Stimulated activated naive CD8-positive, alpha-beta T cell treated with anti-CD3 and anti-CD28 coated beads, Interleukin-15, Interleukin-2, amounts not matched to agents 100 U/mL and 50 U/mL, for 24 hours (primary cell): Measurements from ENCODE around the gene SRC.
A peak's percentile ranks its signal among the peaks of the same experiment; 100 is the strongest.
"Not testable (repeated sequence)": the region's sequence is repeated elsewhere in the genome, so short reads cannot be mapped to it uniquely, and the experiment has no call there.

ENCODE experiments used
- ATAC-seq: fragments of 150-1000 bp; cut with Tn5 transposase; one replicate; pipeline ENCODE4 v1.10.0; 2021
- DNase-seq: peaks from one replicate; pipeline ENCODE4 v3.0.0; 2021

Gene SRC

DNA sequence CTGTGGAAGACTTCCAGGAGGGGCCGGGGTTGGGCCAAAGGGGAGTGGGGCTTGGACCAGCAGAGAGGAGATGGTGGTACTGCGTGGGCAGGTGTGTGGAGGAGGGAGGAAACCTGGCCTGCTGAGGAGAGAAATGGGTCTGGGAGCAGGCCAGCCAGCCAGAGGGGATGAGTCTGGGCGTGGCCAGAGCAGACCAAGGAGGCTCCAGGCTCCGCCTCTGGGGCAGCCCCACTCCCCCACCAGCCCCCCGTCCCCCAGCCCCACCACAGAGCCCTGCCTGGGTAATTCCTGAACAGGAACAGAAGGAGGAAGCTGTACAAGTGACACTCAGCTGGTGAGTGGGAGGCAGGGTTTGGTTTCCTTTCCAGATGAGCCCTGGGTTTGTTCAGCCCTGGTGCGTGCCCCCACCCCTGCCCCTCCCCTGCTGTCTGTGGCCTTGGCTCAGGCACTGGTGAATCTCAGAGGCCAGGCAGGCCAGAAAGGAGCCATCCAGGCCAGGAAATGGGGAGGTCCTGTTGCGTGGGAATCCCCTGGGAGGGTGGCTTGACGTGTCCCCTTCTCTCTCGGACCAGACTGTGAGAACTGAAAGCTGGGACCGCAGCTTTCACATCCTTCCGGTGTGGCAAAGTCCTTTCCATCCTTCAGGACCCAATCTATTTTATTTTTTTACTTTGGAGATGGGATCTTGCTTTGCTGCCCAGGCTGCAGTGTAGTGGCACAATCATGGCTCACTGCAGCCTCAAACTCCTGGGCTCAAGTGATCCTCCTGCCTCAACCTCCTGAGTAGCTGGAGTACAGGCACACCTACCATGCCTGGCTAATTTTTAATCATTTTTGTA lies 9.4 kb upstream of the SRC start:
- peak; percentile 69 for DNase-seq
- ATAC-seq = peak; percentile 82

DNA sequence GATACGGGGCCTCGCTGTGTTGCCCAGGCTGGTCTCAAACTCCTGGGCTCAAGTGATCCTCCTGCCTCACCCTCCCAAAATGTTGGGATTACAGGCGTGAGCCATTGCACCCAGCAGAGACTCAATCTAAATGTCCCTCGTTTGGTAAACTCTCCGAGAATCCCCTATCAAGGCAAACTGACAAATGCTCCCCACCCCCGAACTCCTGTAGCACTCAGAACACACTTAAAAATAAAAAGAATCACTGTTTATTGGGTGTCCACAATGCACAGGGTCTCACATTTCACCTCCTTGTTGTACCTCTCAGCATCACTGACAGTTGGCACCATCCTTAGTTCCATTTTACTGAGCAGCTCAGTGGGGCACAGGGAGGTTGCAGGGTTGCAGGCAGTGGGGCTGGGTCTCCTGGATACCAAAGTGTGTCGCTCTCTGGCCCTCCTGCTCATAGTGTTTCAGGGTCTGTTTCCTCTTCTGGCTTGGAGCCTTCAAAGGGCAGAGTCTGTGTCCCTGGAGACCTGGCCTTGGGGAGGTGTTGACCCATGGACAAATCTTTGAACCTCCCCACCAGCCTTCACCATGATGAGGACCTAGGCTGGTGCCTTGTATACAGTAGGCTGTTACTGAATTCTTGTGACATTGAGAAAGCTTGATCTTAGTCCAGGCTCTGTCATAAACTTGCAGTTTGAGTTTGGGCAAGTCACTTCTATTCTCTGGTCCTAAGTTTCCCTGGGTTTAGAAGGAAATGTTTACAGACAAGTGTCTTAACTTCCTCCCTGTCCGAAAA lies 8.5 kb upstream of the SRC start:
- ATAC-seq (no peak), DNase-seq (no peak)

DNA sequence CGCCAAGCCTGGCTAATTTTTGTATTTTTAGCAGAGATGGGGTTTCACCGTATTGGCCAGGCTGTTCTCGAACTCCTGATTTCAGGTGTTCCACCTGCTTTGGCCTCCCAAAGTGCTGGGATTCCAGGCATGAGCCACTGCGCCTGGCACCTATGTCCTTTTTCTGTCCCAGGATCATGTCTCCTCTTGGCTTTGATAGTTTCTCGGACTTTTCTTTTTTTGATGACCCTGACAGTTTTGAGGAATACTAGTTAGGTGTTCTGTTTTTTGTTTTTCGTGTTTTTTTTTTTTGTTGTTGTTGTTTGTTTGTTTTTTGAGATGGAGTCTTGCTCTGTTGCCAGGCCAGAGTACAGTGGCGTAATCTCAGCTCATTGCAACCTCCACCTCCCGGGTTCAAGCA lies 7.6 kb upstream of the SRC start:
- ATAC-seq, DNase-seq: not testable (repeated sequence)

DNA sequence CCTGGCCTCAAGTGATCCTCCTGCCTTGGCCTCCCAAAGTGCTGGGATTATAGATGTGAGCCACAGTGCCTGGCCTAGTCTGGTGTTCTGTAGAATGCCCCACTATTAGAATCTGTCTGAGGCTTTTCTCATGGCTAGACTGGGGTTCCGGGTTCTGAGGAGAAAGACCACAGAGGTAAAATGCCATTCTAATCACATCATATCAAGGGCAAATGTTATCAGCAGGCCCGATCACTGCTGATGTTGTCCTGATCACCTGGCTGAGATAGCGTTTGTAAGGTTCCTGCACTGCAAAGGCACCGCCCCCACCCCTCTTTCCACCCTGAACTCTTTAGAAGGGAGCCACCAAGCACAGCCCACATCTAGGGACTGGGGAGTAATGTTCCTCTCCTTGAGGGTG lies 6.7 kb upstream of the SRC start:
- ATAC-seq (no peak), DNase-seq (no peak)

DNA sequence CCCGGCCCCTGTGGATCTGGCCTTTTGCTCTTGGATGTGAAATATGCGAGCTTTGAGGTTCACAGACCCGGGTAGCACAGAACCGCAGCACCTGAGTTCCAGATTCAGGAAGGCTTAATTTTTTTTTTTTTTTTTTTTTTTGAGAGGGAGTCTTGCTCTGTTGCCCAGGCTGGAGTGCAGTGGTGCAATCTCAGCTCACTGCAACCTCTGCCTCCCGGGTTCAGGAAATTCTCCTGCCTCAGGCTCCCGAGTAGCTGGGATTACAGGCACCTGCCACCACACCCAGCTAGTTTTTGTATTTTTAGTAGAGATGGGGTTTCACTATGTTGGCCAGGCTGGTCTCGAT lies 6.2 kb upstream of the SRC start:
- DNase-seq, ATAC-seq: not testable (repeated sequence)

DNA sequence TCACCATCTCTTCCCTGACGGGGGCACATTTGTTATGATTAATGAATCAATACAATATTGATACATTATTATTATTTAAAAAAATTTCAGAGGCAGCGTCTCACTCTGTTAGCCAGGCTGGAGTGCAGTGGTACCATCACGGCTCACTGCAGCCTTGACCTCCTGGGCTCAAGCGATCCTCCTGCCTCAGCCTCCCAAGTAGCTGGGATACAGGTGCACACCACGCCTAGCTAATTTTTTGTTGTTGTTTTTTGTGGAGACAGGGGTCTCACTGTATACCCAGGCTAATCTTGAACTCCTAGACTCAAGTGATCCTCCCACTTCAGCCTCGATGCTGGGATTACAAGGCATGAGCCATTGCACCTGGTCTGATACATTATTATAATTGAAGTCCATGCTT lies 4.9 kb upstream of the SRC start:
- no peak for DNase-seq

DNA sequence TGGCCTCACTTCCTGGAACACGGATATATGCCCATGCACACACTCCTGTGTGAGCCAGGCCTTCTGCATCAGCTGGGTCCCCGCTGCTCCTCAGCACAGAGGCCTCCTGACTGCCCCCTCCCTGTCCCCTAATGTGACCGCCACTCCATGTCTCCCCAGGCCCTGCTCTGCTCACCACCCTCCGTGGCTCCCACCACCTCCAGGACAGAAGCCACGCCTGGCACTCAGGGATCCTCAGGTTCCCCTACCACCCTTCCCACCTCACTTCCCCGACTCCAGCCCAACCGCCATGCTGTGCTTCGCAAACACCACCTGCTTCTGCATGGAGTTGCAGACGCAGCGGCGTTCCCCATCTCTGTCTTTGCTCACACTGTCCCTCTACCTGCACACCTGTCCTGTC lies 4.3 kb upstream of the SRC start:
- no peak for ATAC-seq
- DNase-seq = no peak

More for the DNA sequence above, 4.9 kb upstream of the SRC start:
- ATAC-seq = no peak

DNA sequence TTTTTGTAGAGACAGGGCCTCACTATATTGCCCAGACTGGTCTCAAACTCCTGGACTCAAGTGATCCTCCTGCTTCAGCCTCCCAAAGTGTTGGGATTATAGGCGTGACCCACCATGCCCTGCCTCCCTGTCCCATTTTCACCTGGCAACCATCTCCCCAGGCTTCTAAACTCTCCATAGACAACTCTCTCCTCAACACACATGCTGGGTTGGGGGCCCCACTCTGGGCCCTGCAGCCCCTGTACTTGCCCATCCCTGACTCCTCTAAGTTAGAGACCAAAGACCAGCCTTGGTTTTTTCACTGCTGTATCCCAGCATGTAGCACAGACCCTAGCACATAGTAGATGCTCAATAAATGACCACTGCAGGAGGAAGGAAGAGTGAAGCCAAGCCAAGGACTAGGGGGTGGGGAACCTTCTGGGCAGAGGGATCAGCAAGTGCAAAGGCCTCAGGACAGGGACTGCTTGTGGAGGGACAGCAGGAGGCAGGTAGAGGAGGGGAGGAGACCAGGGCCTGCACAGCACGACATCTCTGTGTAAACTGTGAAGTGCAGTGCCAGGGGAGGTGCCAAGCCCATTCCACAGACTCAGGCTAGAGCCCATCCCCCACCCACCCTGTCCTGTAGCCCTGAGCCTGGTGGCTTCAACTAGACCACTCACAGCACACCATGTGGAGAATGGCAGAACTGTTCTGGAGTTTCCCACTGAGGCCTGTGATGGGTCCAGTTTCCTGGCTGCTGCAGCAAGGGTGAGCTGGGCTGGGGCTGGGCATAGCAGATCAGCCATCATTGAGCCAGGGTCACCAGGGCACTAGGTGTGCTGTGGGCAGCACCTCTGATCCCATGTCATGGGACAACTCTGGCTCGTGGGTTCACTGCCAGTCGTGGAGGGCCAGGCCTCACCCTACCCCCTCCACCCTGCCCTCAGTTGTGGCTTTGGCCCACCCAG lies 3.4 kb upstream of the SRC start:
- ATAC-seq = no peak

DNA sequence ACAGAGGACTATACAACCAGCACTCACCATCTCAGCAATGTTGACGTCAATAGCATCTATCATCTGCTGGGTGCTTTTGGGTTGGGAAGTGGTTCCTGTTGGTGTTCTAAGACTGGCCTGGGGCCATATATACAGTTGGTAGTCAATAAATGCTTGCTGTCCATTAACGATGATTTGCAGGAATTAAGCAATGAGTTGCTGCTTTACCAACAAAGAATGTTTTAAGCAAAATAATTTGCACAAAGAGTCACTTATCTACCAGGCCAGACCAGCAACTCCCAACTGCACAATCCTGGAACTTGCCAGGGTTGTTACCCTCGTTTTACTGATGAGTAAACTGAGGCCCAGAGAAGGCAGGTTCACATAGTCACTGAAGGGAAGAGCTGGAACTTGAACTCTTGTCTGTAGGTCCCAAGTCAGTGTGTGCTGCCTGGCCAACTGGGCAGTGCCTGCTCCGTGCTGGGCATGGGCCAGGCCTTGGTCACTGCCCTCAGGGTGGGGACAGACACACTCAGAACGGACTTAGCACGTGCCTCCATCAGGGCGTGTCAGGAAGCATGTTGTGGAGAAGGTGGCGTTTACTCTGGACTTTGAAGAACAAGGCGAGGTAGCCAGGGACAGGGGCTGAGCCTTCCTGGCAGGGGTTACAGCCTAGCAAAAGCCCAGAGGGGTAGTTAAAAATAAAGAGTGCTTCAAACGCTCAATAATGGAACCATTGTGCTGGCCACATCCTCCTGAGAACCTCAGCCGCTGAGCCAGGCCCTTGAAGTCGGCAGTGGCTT lies 2.5 kb upstream of the SRC start:
- no peak for ATAC-seq
- no peak for DNase-seq

More for the DNA sequence above, 3.4 kb upstream of the SRC start:
- DNase-seq = no peak

DNA sequence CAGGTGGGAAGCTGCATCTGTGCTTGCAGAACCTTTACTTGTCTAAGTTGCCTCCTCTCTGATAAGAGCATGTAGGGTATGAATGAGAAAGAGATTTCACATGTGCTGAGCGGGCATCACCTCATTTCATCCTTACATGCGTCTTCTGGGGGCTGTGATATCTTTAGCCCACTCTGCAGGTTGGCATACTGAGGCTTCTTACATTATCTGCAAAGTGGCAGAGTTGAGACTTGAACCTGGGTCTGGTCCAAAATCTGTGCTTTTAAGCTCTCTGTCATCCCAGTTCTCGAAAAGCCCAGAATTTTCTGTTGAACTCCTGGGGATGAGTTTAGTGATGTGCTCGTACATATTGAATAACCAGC lies 2.0 kb upstream of the SRC start:
- ATAC-seq (no peak), DNase-seq (no peak)

DNA sequence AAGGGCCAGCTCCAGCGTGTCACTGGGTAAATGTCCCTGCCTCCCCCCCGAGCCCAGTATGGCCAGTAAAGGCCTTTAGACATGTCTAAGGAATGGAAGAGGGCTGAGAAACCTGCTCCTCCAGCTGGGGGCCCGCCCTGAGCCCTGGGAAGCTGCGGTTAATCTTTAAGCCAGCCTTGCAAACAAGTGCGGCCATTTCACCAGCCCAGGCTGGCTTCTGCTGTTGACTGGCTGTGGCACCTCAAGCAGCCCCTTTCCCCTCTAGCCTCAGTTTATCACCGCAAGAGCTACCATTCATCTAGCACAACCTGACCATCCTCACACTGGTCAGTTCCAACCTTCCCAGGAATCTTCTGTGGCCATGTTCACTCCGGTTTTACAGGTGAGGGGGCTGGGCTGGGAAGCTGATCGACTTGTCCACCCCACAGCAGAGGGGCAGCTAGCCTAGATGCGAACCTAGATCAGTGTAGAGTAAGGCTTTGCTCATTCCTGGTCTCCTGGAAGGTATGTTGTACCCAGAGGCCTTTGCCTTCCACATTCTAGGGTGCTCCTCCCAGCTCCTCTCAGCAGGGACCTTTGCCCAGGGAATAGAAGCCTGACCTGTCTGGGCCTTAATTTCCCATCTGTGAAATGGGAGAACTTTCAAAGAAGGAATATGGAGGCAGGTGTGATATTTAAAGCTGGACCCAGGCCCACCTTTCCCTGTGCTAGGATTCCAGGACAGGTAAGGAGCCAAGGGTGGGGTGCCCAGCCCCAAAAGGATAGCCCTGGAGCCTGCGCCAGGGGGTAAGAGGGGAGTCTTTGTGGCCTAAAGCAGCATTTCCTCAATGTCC lies 1.2 kb upstream of the SRC start:
- ATAC-seq (no peak), DNase-seq (no peak)

DNA sequence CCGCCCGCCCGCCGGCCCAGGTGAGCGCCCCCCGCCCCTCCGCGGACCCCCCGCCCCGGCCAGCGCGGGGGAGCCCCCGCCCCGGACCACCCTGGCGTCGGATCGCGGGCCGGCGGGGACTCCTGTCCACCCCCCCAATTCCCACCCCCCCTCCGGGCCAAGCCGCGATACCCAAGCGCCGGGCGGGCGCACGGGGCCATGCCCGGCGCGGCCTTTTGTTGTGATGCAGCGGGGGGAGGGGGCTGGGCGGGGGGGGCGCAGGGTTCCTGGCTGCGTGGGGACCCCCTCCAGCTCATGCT lies 245 bp downstream of the SRC start:
- DNase-seq = no peak
- ATAC-seq = no peak

DNA sequence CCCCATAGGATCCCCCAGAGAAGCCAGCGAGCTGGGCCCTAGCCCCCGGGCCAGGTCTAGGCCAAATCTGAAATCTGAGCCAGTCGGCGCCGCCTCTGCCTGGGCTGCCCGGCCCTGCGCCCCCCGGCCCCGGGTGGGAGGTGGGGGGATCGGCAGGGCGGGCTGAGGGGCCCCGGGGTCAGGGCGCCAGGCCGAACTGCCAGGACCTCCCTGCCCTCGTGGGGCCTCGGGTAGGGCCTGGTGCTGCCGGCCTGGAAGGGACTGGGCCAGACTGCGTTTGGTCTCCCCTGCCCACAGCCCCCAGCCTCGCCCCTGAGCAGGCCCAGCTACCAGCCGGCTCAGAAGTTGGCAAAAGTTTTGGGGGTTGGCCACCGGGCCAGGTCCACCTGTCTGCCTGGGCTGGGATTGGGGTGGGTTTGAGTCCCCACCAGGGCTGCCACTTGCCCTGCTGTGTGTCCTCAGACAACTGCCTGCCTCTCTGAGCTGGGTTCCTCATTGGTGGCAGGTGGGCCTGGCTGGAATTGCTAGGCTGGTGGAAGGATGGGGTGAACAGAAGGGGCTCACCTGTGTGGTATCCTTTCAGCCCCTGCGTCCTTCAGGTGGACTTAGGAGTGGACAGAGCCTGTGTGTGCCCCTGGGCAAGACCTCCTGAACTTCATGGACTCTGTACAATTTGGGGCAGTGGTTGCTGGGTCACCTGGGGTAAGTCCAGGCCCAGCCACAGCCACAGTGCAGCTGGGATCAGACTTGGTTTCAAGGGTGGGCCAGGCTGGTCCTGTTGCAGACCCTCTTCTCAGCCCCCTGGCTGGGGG lies 801 bp downstream of the SRC start:
- no peak for DNase-seq
- ATAC-seq = no peak

DNA sequence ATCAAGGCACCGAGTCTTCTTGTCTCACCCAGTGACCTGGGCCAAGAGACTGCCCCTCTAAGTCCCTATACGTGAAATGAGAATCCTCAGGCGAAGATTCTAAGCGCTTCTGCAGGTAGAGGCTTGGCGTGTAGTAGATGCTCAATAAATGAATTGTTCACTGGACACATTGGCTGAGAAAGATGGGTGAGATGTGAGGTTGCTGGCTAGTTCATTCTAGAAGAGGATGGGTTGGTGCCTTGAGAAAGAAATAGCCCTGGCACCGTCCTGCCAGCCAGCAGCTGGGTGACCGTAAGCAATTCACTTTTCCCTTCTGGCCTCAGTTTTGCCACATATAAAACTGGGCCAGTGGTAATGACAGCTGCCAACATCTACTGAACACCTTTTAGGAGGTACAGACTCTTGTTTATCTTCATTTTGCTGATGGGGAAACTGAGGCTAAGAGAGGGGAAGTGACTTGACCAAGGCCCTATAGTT lies 1.4 kb downstream of the SRC start:
- DNase-seq (no peak), ATAC-seq (no peak)

DNA sequence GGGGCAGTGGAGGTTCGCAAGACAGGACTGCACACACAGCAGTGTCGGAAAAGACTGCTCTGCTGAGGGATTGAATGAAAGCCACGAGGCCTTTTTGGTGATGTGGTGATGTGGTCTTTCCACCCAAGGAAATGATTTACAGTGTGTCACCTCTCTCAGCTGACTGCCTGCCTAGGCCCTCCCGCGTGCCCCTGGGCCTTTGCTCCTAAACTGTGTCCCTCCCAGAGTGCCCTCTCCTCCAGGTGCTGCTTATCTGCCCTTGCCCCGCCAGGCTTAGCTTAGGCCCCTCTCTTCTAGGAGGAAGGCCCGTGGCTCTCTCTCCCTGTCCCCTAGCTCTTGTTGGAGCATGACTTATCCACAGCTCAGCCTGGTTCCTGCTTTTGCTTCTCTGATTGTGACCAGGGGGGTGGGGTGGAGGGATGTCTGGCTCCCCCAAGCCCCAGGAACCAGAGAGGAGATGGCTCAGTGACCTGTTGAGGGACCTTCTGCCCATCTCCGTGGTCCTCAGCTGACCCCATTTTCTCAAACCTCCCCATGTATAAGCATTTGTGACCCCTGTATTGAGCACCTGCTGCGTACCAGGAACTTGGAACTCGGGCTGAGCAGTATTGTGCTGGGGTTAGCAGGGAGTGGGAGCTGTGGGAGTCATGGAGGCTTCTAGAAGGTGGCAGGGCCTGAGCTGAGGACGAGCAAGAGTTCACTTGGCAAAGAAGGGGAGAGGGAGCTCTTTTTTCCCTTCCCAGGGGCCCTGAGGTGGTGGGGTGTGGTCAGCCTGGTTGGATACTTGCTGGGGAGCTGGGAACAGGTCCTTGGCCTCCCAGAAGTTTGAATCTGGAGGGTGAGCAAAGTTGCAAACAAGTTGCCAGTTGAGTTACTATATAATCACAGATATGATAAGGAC lies 2.2 kb downstream of the SRC start:
- peak; percentile 76 for ATAC-seq

DNA sequence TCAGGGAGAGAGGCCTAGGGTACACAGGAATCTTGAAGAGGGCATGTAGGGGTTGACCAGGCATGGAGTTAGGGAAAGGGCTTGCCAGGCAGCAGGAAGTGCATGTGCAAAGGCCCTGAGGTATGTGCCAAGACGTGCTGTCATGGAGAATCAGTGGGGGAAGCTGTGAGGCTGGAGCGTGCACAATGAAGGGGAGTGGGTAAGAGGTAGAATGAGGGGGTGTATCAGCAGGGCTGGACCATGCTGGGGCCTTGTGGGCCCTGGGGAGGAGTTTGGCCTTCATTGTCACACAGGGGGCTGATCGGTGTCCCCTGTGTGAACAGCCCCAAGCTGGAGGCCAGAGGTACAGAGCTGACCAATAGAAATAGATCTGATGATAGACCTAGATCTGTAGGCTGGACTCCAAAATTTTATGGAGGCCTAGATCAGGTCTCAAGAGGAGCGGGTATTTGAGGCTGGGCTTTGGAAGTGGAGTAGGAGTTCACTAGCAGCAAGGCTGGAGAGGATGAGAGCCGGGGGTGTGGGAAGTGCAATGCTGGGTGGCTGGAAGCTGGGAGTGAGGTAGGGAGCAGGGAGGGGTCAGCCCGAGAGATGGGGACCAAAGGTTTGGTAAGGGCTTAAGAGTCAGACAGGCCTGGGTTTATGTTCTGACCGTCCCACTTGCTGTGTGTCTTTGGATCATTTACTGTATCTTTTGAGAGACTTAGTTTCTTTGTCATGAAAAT lies 3.0 kb downstream of the SRC start:
- DNase-seq (no peak), ATAC-seq (no peak)

More for the DNA sequence above, 2.2 kb downstream of the SRC start:
- DNase-seq = peak; percentile 27

DNA sequence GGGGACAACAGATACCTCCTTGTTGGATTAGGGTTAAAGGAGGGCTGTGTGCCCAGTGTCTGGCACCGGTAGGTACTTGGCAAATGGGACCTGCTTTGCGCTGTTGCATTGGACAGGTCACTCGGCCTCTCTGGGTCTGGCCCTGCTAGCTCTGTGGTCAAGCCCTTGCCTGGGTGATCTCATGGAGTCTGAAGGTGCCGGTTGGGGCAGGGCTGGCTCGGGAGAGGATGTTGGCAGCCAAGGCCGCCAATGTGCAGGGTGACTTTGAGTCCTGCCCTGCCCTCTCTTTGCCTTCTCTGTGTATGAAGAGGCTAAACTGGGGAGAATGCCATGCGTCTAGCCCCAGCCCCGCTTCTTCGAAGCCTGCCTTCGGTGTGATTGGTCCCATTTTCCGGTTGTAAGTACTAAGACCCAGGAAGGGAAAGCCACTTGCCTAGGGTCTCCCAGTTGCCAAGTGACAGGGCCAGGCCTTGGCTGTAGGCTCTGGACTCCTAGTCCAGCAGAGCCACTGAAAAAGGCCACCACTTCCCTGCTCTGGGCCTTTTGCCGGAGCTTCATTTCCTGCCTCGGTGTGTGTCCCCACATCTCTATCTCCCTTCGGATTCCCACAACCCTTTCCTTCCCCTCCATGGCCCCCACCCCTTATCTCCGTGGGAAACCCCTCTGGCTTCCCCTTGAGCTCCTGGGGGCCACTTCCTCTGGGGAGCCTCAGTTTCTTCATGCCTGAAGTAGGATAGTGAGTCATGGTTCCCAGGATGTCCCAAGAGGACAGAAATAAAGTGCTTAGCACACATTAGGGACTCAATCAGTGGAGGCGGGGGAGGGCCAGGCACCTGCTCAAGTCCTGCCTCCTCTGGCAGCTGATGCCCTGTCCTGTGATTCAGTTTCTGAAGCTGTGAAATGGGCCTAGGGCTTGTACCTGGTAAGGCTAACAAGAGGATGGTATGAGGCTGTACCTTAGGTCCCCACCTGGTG lies 3.9 kb downstream of the SRC start:
- ATAC-seq (no peak), DNase-seq (no peak)
